CD4-positive, CD25-positive, alpha-beta regulatory T cell (primary cell): ENCODE data around the gene CCHCR1. TPM values are rescaled to one million over a fixed set of nuclear protein-coding genes. Genes with fewer than 3 reads are reported as not detected.

ENCODE experiments used
- ATAC-seq, 2 donors: fragments of 150-1000 bp; cut with Tn5 transposase; one replicate each; pipeline ENCODE4 v1.10.0; 2021; ENCODE audit warnings: low read depth in 2 of 2, moderate number of reproducible peaks in 2 of 2, moderate library complexity in 1 of 2
- DNase-seq, 3 donors: peaks; one replicate each; pipeline versions ENCODE4 v3.0.0 to v3.0.0-alpha.2; 2012 to 2022; ENCODE audit warnings: mixed read lengths in 1 of 3
- H3K27ac ChIP-seq: one replicate; pipeline ENCODE4 v1.7.0; 2013; ENCODE audit warnings: mild to moderate bottlenecking, low read length; ENCODE audit not compliant: insufficient read depth, poor library complexity, severe bottlenecking
- H3K27me3 ChIP-seq: one replicate; pipeline ENCODE4 v1.7.0; 2013; ENCODE audit warnings: low read length; ENCODE audit not compliant: control insufficient read depth, insufficient read depth
- H3K36me3 ChIP-seq: one replicate; pipeline ENCODE4 v1.7.0; 2013; ENCODE audit warnings: mild to moderate bottlenecking, low read length, moderate library complexity; ENCODE audit not compliant: control insufficient read depth, insufficient read depth
- H3K4me1 ChIP-seq: 2 replicates; pipeline ENCODE4 v1.7.0; 2013; ENCODE audit warnings: mild to moderate bottlenecking, low read length; ENCODE audit not compliant: insufficient read depth, control insufficient read depth, poor library complexity, severe bottlenecking
- H3K4me3 ChIP-seq: one replicate; pipeline ENCODE4 v1.7.0; 2013; ENCODE audit warnings: low read depth, mild to moderate bottlenecking, low read length, moderate library complexity
- H3K9me3 ChIP-seq, 2 experiments: 1 replicate in 1 of 2; 2 replicates in 1 of 2; pipeline ENCODE4 v1.7.0; 2013; ENCODE audit warnings: low read length in 2 of 2, mild to moderate bottlenecking in 1 of 2, moderate library complexity in 1 of 2; ENCODE audit not compliant: control insufficient read depth in 2 of 2
- H3K27ac Mint-ChIP-seq, 3 donors: one replicate each; pipeline ENCODE4 v1.8.0; 2020 to 2022; ENCODE audit warnings: mild to moderate bottlenecking in 3 of 3, mixed read lengths in 3 of 3, moderate library complexity in 2 of 3
- H3K27me3 Mint-ChIP-seq: one replicate; pipeline ENCODE4 v1.8.0; 2022; ENCODE audit warnings: mild to moderate bottlenecking, mixed read lengths
- H3K36me3 Mint-ChIP-seq: one replicate; pipeline ENCODE4 v1.8.0; 2020; ENCODE audit warnings: mixed read lengths
- H3K4me1 Mint-ChIP-seq, 4 donors: one replicate each; pipeline ENCODE4 v1.8.0; 2020 to 2022; ENCODE audit warnings: mixed read lengths in 4 of 4, mild to moderate bottlenecking in 1 of 4
- H3K4me3 Mint-ChIP-seq, 4 donors: one replicate each; pipeline ENCODE4 v1.8.0; 2020 to 2022; ENCODE audit warnings: mild to moderate bottlenecking in 4 of 4, mixed read lengths in 4 of 4, moderate library complexity in 3 of 4
- H3K9me3 Mint-ChIP-seq, 7 donors: one replicate each; pipeline ENCODE4 v1.8.0; 2020 to 2022; ENCODE audit warnings: mixed read lengths in 7 of 7, mild to moderate bottlenecking in 3 of 7, moderate library complexity in 2 of 7
- polyA plus RNA-seq, 4 donors: library from polyadenylated mRNA; unstranded; fragments of 300-500 nt; fragmentation: Illumina TruSeq; gene quantifications; one replicate each; pipeline ENCODE4 v1.2.3, GENCODE V29; 2021
- total RNA-seq: library from RNA; stranded (reverse); gene quantifications from one replicate; pipeline ENCODE4 v1.2.3, GENCODE V29; 2022

CCHCR1 gene
- total and polyA plus RNA-seq, 5 donors from 2014 or later, result 3.5 to 27.2 (median 6.6) TPM

DNA sequence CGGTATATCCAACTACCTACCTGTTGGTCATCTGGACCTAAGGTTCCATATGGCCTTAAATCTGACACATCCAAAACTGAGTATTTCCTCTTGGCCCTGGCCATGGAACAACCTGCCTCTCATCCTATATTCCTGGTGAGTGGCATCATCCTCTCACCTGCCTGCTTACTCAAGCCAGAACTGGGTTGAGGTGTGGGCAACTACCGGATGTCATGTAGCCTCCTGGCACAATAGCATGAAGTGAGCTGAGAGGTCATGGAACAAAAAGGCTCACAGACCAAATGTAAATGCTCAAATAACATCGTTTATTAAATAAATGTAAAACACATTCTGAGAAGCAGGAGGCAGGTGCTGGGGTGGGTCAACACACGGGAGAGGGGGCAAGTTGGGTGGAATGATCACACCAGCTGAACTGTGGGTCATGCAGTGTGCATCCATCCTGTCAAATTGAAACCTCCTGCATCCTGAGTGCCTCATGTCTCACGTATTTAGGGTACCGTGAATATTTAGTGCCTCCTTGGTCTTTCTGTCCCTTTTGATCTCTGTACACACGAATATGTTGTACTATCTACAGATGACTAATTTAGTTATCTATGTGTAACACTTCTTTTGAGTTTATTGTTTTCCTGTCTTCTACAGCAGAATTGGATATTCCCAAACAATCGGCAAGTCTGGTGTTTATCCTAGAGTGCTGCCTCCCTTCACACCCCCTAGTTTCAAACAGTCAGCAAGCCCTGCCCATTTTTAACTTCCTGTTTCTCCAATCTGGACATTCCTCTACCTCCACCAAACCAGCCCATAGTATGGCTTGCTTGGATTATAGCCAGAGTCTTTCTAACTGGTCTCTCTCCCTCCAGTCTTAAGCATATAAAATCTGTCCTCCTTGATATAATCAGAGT is 20.8 kb upstream of the CCHCR1 start:
- Mint-ChIP-seq H3K27me3 (no peaks in the 10 kb centered on the region), H3K4me3 (peak overlapping the region in 1 of 4 donors; percentile 49), H3K27ac (peak overlapping the region in 2 of 3 donors; percentile 60 to 64), H3K9me3 (no peaks in the 10 kb centered on the region), H3K36me3 (no peaks in the 10 kb centered on the region), H3K4me1 (peaks cover 9 to 20% (median 15%) of the 10 kb centered on the region in 4 donors)
- Histone ChIP-seq H3K36me3 (no peaks in the 10 kb centered on the region), H3K27me3 (no peaks in the 10 kb centered on the region), H3K4me1 (peaks cover 8% of the 10 kb centered on the region), H3K9me3 (no peaks in the 10 kb centered on the region), H3K27ac (no peak overlapping the region), H3K4me3 (peak overlapping the region; percentile 26)
- DNase-seq (no peak), ATAC-seq (no peak)

GRCh38 chr6:31175971-31176370 is 18.4 kb upstream of the CCHCR1 start:
- Mint-ChIP-seq H3K27me3 (no peaks in the 10 kb centered on the region), H3K27ac (no peak overlapping the region), H3K4me3 (no peak overlapping the region), H3K9me3 (no peaks in the 10 kb centered on the region), H3K4me1 (peaks cover 9 to 20% (median 15%) of the 10 kb centered on the region in 4 donors), H3K36me3 (no peaks in the 10 kb centered on the region)
- H3K4me3 ChIP-seq, result no peak overlapping the region
- peaks cover 8% of the 10 kb centered on the region for H3K4me1 ChIP-seq
- ATAC-seq, result no peak
- H3K9me3 ChIP-seq, result no peaks in the 10 kb centered on the region
- H3K27me3 ChIP-seq, result no peaks in the 10 kb centered on the region
- no peak overlapping the region for H3K27ac ChIP-seq
- no peaks in the 10 kb centered on the region for H3K36me3 ChIP-seq
- no peak for DNase-seq

DNA sequence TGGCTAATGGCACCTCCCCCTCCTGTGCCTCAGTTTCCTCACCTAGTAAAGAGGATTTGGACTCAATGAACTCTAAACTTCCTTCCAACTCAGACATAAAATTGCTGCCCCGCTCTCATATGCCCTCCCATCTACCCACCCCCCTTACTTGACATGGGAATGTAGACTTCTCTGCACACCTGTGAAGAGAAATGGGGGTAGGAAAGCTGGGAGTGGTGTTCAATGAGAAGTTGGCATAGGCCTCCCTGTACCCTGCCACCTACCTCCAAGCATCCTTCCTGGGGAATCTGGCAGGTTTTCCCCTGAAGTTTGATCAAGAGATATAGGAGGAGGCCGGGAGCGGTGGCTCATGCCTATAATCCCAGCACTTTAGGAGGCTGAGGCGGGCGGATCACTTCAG is 16.8 kb upstream of the CCHCR1 start:
- H3K27ac ChIP-seq, result no peak overlapping the region
- H3K4me3 Mint-ChIP-seq, result no peak overlapping the region
- H3K36me3 ChIP-seq, result no peaks in the 10 kb centered on the region
- H3K4me1 ChIP-seq, result peaks cover 8% of the 10 kb centered on the region
- H3K36me3 Mint-ChIP-seq, result no peaks in the 10 kb centered on the region
- no peak for DNase-seq
- no peak overlapping the region for H3K27ac Mint-ChIP-seq
- H3K27me3 Mint-ChIP-seq, result no peaks in the 10 kb centered on the region
- ATAC-seq, result no peak
- H3K4me1 Mint-ChIP-seq, result peaks cover 9 to 16% (median 13%) of the 10 kb centered on the region in 4 donors
- no peak overlapping the region for H3K4me3 ChIP-seq
- H3K9me3 Mint-ChIP-seq, result no peaks in the 10 kb centered on the region
- no peaks in the 10 kb centered on the region for H3K9me3 ChIP-seq
- no peaks in the 10 kb centered on the region for H3K27me3 ChIP-seq

GRCh38 chr6:31173406-31173805 is 15.8 kb upstream of the CCHCR1 start:
- H3K27ac Mint-ChIP-seq, result no peak overlapping the region

DNA sequence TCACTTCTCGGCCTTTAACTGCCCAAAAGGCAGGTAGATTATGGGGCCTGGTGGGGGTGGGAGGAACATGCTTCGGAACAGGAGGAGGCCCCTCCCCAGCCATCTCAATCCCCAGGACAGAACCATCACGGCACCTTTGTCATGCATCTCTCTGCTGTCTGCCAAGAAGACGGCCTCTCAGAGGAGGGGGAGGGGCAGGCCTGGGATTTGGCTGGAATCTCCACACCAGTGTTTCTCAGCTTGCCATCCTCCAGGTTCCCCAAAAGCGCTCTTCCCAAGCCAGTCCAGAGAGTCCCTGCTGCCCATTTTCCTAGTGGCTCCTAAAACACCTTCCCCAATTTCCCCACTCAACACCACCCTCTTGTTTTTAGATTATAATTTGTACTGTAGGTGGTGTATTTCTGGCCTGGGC is 15.4 kb upstream of the CCHCR1 start:
- Mint-ChIP-seq H3K9me3 (no peaks in the 10 kb centered on the region), H3K36me3 (no peaks in the 10 kb centered on the region), H3K27ac (no peak overlapping the region), H3K27me3 (no peaks in the 10 kb centered on the region), H3K4me1 (peaks cover under 1 to 6% (median 2%) of the 10 kb centered on the region in 4 donors), H3K4me3 (no peak overlapping the region)
- no peak for ATAC-seq
- H3K27ac ChIP-seq, result no peak overlapping the region
- no peaks in the 10 kb centered on the region for H3K36me3 ChIP-seq
- DNase-seq, result no peak
- H3K27me3 ChIP-seq, result no peaks in the 10 kb centered on the region
- H3K4me3 ChIP-seq, result no peak overlapping the region
- no peaks in the 10 kb centered on the region for H3K9me3 ChIP-seq
- H3K4me1 ChIP-seq, result peaks cover under 1% of the 10 kb centered on the region

More at GRCh38 chr6:31173406-31173805, 15.8 kb upstream of the CCHCR1 start:
- Mint-ChIP-seq H3K27me3 (no peaks in the 10 kb centered on the region), H3K4me3 (no peak overlapping the region), H3K9me3 (no peaks in the 10 kb centered on the region), H3K36me3 (no peaks in the 10 kb centered on the region), H3K4me1 (peaks cover 4 to 10% (median 5%) of the 10 kb centered on the region in 4 donors)
- Histone ChIP-seq H3K4me1 (peaks cover 5% of the 10 kb centered on the region), H3K9me3 (no peaks in the 10 kb centered on the region), H3K4me3 (no peak overlapping the region), H3K27me3 (no peaks in the 10 kb centered on the region), H3K36me3 (no peaks in the 10 kb centered on the region), H3K27ac (no peak overlapping the region)
- no peak for ATAC-seq
- DNase-seq, result no peak

DNA sequence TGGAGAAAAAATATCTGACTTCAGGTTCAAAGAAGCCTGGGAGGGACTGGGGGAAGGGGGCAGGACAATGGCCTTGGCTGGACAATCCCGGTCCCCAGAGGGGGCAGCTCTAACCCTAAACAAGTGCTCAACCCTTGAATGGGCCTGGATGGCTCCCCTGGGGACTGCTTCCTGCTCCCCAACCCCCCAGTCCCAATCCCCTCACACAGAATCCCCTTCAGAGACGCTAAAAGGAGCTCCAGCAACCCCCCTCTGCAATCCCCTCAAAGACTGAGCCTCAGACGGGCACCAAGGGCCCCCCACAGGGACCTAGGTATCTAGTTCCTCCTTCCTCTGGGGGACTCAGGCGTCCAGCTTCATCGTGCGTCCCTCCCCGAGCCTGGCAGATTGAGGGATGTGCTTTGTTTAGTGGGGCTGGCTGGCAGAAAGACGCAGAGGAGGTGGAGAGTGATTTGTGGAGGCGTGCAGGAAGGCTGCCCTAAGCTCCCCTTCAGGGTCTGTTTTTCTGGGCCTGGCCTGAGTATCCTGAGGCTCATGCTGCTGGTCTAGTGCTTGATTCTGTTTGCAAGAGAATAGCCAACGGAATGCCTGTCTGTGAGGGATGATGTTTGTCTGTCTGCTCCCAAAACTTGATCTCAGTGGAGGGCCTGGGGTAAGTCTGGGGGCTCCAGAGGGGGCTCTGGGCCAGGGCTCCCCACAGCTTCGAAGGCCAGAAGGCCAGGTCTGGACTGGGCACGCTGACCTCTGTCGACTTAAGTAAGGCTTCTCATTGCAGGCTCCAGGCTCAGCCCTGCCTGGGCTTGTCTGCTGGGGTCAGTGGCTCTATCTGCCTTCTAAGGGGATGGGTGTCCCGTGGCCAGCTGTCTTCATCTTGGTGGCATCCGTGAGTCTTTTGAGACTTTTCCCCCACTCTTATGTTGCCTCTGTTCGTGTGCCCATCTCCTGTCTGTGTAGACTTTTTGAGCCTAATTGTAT is 14.6 kb upstream of the CCHCR1 start:
- no peaks in the 10 kb centered on the region for H3K9me3 ChIP-seq
- Mint-ChIP-seq H3K4me1 (peaks cover 0 to 5% (median 2%) of the 10 kb centered on the region in 4 donors), H3K9me3 (no peaks in the 10 kb centered on the region), H3K36me3 (no peaks in the 10 kb centered on the region), H3K4me3 (peak overlapping the region in 1 of 4 donors; percentile 47), H3K27me3 (no peaks in the 10 kb centered on the region), H3K27ac (no peak overlapping the region)
- no peaks in the 10 kb centered on the region for H3K36me3 ChIP-seq
- DNase-seq, result no peak
- H3K4me3 ChIP-seq, result no peak overlapping the region
- no peaks in the 10 kb centered on the region for H3K27me3 ChIP-seq
- no peaks in the 10 kb centered on the region for H3K4me1 ChIP-seq
- H3K27ac ChIP-seq, result no peak overlapping the region
- no peak for ATAC-seq

DNA sequence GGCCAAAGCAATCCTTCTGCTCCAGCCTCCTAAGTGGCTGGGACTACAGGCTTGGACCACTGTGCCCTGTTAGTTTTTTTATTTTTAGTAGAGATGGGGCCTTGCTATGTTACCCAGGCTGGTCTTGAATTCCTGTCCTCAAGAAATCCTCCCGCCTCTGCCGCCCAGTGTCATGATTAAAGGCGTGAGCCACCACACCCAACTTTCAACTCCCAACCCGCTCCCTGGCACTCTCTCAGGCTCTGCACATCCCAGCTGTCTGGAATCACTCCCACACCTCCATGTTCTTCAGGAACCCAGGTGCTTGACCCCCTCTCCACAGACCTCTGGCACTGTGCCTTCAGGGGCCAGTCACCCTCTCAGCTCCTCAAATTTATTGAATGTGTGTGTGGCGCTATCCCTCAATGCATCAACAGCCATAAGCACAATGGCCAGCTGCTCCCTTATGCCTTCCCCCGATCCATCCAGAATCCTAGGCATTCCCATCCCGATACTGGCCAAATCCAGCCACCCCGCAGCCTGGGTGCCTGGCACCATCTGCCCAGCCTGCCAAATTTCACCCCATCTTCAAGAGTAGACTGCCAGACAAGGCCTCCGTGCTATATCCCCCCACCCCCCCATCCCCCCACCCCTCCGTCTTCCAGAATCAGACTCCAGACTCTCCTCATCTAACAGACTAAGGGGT is 13.5 kb upstream of the CCHCR1 start:
- Mint-ChIP-seq H3K27ac (no peak overlapping the region), H3K27me3 (no peaks in the 10 kb centered on the region)

More for the DNA sequence above, 13.5 kb upstream of the CCHCR1 start:
- Mint-ChIP-seq H3K36me3 (no peaks in the 10 kb centered on the region), H3K4me3 (no peak overlapping the region), H3K9me3 (no peaks in the 10 kb centered on the region), H3K4me1 (peaks cover 0 to 6% (median 4%) of the 10 kb centered on the region in 4 donors)
- no peak for ATAC-seq
- Histone ChIP-seq H3K9me3 (no peaks in the 10 kb centered on the region), H3K36me3 (no peaks in the 10 kb centered on the region), H3K27ac (no peak overlapping the region), H3K4me3 (no peak overlapping the region), H3K27me3 (no peaks in the 10 kb centered on the region), H3K4me1 (no peaks in the 10 kb centered on the region)
- DNase-seq, result no peak
